Cardiac fibroblast (primary cell): ENCODE measurements around the gene KIF24.
A peak's percentile ranks its signal among the peaks of the same experiment; 100 is the strongest.

ENCODE experiments used
- DNase-seq, 2 donors: peaks; one replicate each; pipeline versions ENCODE4 v3.0.0 to v3.0.0-alpha.2; 2010; ENCODE audit warnings: low read depth in 2 of 2
- H3K4me3 ChIP-seq, 2 donors: replicated peaks in 1 of 2; 1 replicate in 1 of 2; 2 replicates in 1 of 2; pipeline ENCODE4 v1.5.1; 2011; ENCODE audit warnings: low read depth in 2 of 2, low read length in 2 of 2, mild to moderate bottlenecking in 2 of 2, moderate library complexity in 1 of 2
- CTCF ChIP-seq: IDR thresholded peaks from one replicate; pipeline ENCODE4 v1.5.1; 2011; ENCODE audit warnings: low read depth, mild to moderate bottlenecking, low read length, inconsistent platforms

KIF24 gene

GRCh38 chr9:34328987-34329832, at the start of gene KIF24, which contains the start of gene NUDT2:
KIF24 (minus strand) TSS chr9:34329268; CDS start chr9:34311346, 17,922 bp downstream.
NUDT2 (plus strand) TSS chr9:34329569; CDS start chr9:34339040, 9,471 bp downstream.
- H3K4me3 ChIP-seq: peak within 1 kb of the TSS; percentile 78 to 99
- DNase-seq: peak; percentile 100

DNA sequence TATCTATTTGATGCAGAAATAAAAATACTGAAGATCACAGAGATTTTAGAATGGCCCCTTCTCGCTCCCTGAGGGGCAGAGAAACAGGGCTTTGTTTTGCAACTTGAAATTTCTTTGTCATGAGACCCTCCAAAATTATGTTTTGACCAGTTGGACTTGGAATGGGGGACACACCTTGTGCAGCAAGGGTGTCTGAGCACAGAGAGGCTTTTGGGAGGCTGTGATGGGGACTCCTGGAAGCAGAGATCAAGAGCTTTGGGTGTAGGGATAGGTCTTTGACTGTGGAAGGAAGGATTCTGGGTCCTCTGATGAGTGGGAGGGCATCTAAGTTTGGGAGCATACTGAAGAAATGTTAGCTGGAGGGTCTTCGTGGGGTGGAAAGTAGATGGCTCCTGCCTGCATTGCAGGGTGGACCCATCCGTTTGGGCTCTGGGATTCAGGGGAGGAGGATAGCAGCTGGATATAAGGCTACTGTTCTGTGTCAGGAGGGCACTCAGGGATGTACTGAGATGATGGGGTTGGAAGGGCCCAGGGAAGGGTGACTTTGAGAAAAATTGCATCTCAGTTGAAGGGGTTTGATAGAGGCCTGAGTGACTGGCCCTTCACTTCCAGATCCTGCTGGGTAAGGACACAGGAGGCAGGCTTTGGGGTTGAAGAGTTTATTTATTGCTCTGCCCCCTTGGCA, 49.5 kb upstream of the KIF24 start:
- TF ChIP-seq CTCF: no peak
- H3K4me3 ChIP-seq: no peak overlapping the region
- DNase-seq: no peak

More at GRCh38 chr9:34328987-34329832, at the start of gene KIF24, which contains the start of gene NUDT2:
- TF ChIP-seq CTCF: no peak

DNA sequence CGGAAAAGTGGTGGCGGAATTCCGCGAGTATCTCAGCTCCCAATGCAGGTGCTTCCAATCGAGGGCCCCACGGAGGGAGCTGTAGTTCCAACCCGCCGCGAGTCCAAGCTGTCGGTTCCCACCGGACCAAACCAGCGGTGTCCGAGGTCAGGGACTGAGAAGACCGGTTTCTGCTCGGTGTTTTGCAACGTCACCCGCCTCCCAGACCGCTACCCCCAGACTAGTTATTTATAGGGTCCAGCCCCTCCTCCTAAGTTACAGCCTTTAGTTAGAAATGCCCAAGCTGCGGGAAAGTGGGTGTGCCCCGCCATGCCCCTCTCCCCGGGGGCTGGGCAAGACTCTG, 48.3 kb upstream of the KIF24 start:
- DNase-seq: peak in 1 of 2 donors; percentile 15
- peak overlapping the region; percentile 73 to 81 for H3K4me3 ChIP-seq
- no peak for TF ChIP-seq CTCF

GRCh38 chr9:34376596-34377403, 47.7 kb upstream of the KIF24 start, which contains the start of gene MYORG:
MYORG (minus strand) TSS chr9:34376898; CDS start chr9:34372943, 3,955 bp downstream.
- TF ChIP-seq CTCF: no peak
- DNase-seq: peak; percentile 84 to 87
- peak within 1 kb of the TSS; percentile 73 to 81 for H3K4me3 ChIP-seq

GRCh38 chr9:34375901-34376595, 47.0 kb upstream of the KIF24 start:
- TF ChIP-seq CTCF: no peak
- H3K4me3 ChIP-seq: peak overlapping the region; percentile 73 to 81
- DNase-seq: peak in 1 of 2 donors; percentile 17
